ENCODE measurements around the gene OR52H1.

OR52H1 gene

GRCh38 chr11:5557751-5558150 is 9.4 kb upstream of the OR52H1 start:
- H3K9me3 Mint-ChIP-seq: no peaks in the 10 kb centered on the region
- peaks cover 10% of the 10 kb centered on the region for H3K27me3 Mint-ChIP-seq (ENCODE audit: low read depth)
- no peaks in the 10 kb centered on the region for H3K36me3 Mint-ChIP-seq (ENCODE audit: low read depth)
- no peak overlapping the region for H3K4me3 Mint-ChIP-seq
- no peak overlapping the region for H3K27ac Mint-ChIP-seq
- DNase-seq (ENCODE audit: low spot score): no peak
- no peaks in the 10 kb centered on the region for H3K4me1 Mint-ChIP-seq (ENCODE audit: low read depth)

- no peaks in the 10 kb centered on the region for H3K36me3 Mint-ChIP-seq (ENCODE audit: low read depth)
- H3K4me1 Mint-ChIP-seq (ENCODE audit: low read depth): no peaks in the 10 kb centered on the region
- H3K4me3 Mint-ChIP-seq: no peak overlapping the region
- peaks cover 13% of the 10 kb centered on the region for H3K27me3 Mint-ChIP-seq (ENCODE audit: low read depth)
- no peak overlapping the region for H3K27ac Mint-ChIP-seq
- no peak for DNase-seq (ENCODE audit: low spot score)
- H3K9me3 Mint-ChIP-seq: no peaks in the 10 kb centered on the region
Measured at GRCh38 chr11:5556596-5557188, 8.4 kb upstream of the OR52H1 start.

GRCh38 chr11:5553343-5553742 is 5.0 kb upstream of the OR52H1 start:
- Mint-ChIP-seq H3K27ac (no peak overlapping the region), H3K9me3 (no peaks in the 10 kb centered on the region), H3K4me3 (no peak overlapping the region), H3K36me3 (ENCODE audit: low read depth) (no peaks in the 10 kb centered on the region), H3K4me1 (ENCODE audit: low read depth) (no peaks in the 10 kb centered on the region), H3K27me3 (ENCODE audit: low read depth) (peaks cover 13% of the 10 kb centered on the region)
- DNase-seq (ENCODE audit: low spot score): no peak

- Mint-ChIP-seq H3K27me3 (ENCODE audit: low read depth) (peaks cover 8% of the 10 kb centered on the region), H3K4me3 (no peak overlapping the region), H3K4me1 (ENCODE audit: low read depth) (no peaks in the 10 kb centered on the region), H3K36me3 (ENCODE audit: low read depth) (no peaks in the 10 kb centered on the region), H3K9me3 (no peaks in the 10 kb centered on the region), H3K27ac (no peak overlapping the region)
- no peak for DNase-seq (ENCODE audit: low spot score)
Measured at GRCh38 chr11:5550440-5551095, 2.2 kb upstream of the OR52H1 start.

GRCh38 chr11:5547982-5548381 is 358 bp downstream of the OR52H1 start:
- H3K27ac Mint-ChIP-seq: no peak overlapping the region
- no peaks in the 10 kb centered on the region for H3K9me3 Mint-ChIP-seq
- DNase-seq (ENCODE audit: low spot score): no peak
- peaks cover 3% of the 10 kb centered on the region for H3K27me3 Mint-ChIP-seq (ENCODE audit: low read depth)
- H3K4me3 Mint-ChIP-seq: no peak overlapping the region
- no peaks in the 10 kb centered on the region for H3K4me1 Mint-ChIP-seq (ENCODE audit: low read depth)
- no peaks in the 10 kb centered on the region for H3K36me3 Mint-ChIP-seq (ENCODE audit: low read depth)

- H3K4me3 Mint-ChIP-seq: no peak overlapping the region
- H3K4me1 Mint-ChIP-seq (ENCODE audit: low read depth): no peaks in the 10 kb centered on the region
- H3K9me3 Mint-ChIP-seq: no peaks in the 10 kb centered on the region
- no peak for DNase-seq (ENCODE audit: low spot score)
- H3K27me3 Mint-ChIP-seq (ENCODE audit: low read depth): no peaks in the 10 kb centered on the region
- no peaks in the 10 kb centered on the region for H3K36me3 Mint-ChIP-seq (ENCODE audit: low read depth)
- H3K27ac Mint-ChIP-seq: no peak overlapping the region
Measured at GRCh38 chr11:5546457-5546856, 1.9 kb downstream of the OR52H1 start.

- H3K4me1 Mint-ChIP-seq (ENCODE audit: low read depth): no peaks in the 10 kb centered on the region
- H3K9me3 Mint-ChIP-seq: no peaks in the 10 kb centered on the region
- peaks cover 2% of the 10 kb centered on the region for H3K27me3 Mint-ChIP-seq (ENCODE audit: low read depth)
- H3K36me3 Mint-ChIP-seq (ENCODE audit: low read depth): no peaks in the 10 kb centered on the region
- no peak overlapping the region for H3K4me3 Mint-ChIP-seq
- DNase-seq (ENCODE audit: low spot score): no peak
- no peak overlapping the region for H3K27ac Mint-ChIP-seq
Measured at GRCh38 chr11:5541427-5541826, 6.9 kb downstream of the OR52H1 start.

- Mint-ChIP-seq H3K9me3 (no peaks in the 10 kb centered on the region), H3K4me1 (ENCODE audit: low read depth) (no peaks in the 10 kb centered on the region), H3K27ac (no peak overlapping the region), H3K36me3 (ENCODE audit: low read depth) (no peaks in the 10 kb centered on the region), H3K27me3 (ENCODE audit: low read depth) (peaks cover 2% of the 10 kb centered on the region), H3K4me3 (no peak overlapping the region)
- DNase-seq (ENCODE audit: low spot score): no peak
Measured at GRCh38 chr11:5536482-5536881, 11.9 kb downstream of the OR52H1 start.

GRCh38 chr11:5534046-5534445 is 14.3 kb downstream of the OR52H1 start:
- DNase-seq (ENCODE audit: low spot score): no peak
- Mint-ChIP-seq H3K4me3 (no peak overlapping the region), H3K9me3 (no peaks in the 10 kb centered on the region)

GRCh38 chr11:5531053-5531831 is 17.1 kb downstream of the OR52H1 start:
- Mint-ChIP-seq H3K27ac (no peak overlapping the region), H3K36me3 (ENCODE audit: low read depth) (no peaks in the 10 kb centered on the region), H3K27me3 (ENCODE audit: low read depth) (no peaks in the 10 kb centered on the region), H3K4me3 (no peak overlapping the region), H3K9me3 (no peaks in the 10 kb centered on the region), H3K4me1 (ENCODE audit: low read depth) (no peaks in the 10 kb centered on the region)
- no peak for DNase-seq (ENCODE audit: low spot score)

More at GRCh38 chr11:5534046-5534445, 14.3 kb downstream of the OR52H1 start:
- Mint-ChIP-seq H3K27ac (no peak overlapping the region), H3K36me3 (ENCODE audit: low read depth) (no peaks in the 10 kb centered on the region), H3K4me1 (ENCODE audit: low read depth) (no peaks in the 10 kb centered on the region), H3K27me3 (ENCODE audit: low read depth) (peaks cover 2% of the 10 kb centered on the region)

GRCh38 chr11:5528495-5528894 is 19.8 kb downstream of the OR52H1 start:
- Mint-ChIP-seq H3K36me3 (ENCODE audit: low read depth) (no peaks in the 10 kb centered on the region), H3K9me3 (no peaks in the 10 kb centered on the region), H3K27me3 (ENCODE audit: low read depth) (no peaks in the 10 kb centered on the region), H3K4me1 (ENCODE audit: low read depth) (no peaks in the 10 kb centered on the region), H3K27ac (no peak overlapping the region), H3K4me3 (no peak overlapping the region)
- no peak for DNase-seq (ENCODE audit: low spot score)

- H3K4me1 Mint-ChIP-seq (ENCODE audit: low read depth): no peaks in the 10 kb centered on the region
- H3K27me3 Mint-ChIP-seq (ENCODE audit: low read depth): no peaks in the 10 kb centered on the region
- no peaks in the 10 kb centered on the region for H3K9me3 Mint-ChIP-seq
- no peaks in the 10 kb centered on the region for H3K36me3 Mint-ChIP-seq (ENCODE audit: low read depth)
- H3K27ac Mint-ChIP-seq: no peak overlapping the region
- no peak for DNase-seq (ENCODE audit: low spot score)
- no peak overlapping the region for H3K4me3 Mint-ChIP-seq
Measured at GRCh38 chr11:5527716-5528115, 20.6 kb downstream of the OR52H1 start.

GRCh38 chr11:5524756-5525155 is 23.6 kb downstream of the OR52H1 start:
- H3K4me1 Mint-ChIP-seq (ENCODE audit: low read depth): no peaks in the 10 kb centered on the region
- H3K9me3 Mint-ChIP-seq: no peaks in the 10 kb centered on the region
- no peak overlapping the region for H3K27ac Mint-ChIP-seq
- no peaks in the 10 kb centered on the region for H3K36me3 Mint-ChIP-seq (ENCODE audit: low read depth)
- H3K27me3 Mint-ChIP-seq (ENCODE audit: low read depth): no peaks in the 10 kb centered on the region
- H3K4me3 Mint-ChIP-seq: no peak overlapping the region
- DNase-seq (ENCODE audit: low spot score): no peak

GRCh38 chr11:5522308-5522707 is 26.0 kb downstream of the OR52H1 start:
- H3K9me3 Mint-ChIP-seq: no peaks in the 10 kb centered on the region
- H3K27me3 Mint-ChIP-seq (ENCODE audit: low read depth): no peaks in the 10 kb centered on the region
- no peaks in the 10 kb centered on the region for H3K36me3 Mint-ChIP-seq (ENCODE audit: low read depth)
- DNase-seq (ENCODE audit: low spot score): no peak
- no peak overlapping the region for H3K27ac Mint-ChIP-seq
- no peaks in the 10 kb centered on the region for H3K4me1 Mint-ChIP-seq (ENCODE audit: low read depth)
- H3K4me3 Mint-ChIP-seq: no peak overlapping the region
